HG03558 (cell line): ENCODE data around the gene TTC28.
"Not testable (repeated sequence)": the region's sequence is repeated elsewhere in the genome, so short reads cannot be mapped to it uniquely, and the experiment has no call there.

Experiments used
- ATAC-seq: cut with Tn5 transposase; IDR thresholded peaks from one replicate; pipeline ENCODE4 v1.9.1; 2021; ENCODE audit warnings: moderate number of reproducible peaks; ENCODE audit not compliant: unreplicated experiment; ENCODE audit errors: extremely low read depth

Gene TTC28

DNA sequence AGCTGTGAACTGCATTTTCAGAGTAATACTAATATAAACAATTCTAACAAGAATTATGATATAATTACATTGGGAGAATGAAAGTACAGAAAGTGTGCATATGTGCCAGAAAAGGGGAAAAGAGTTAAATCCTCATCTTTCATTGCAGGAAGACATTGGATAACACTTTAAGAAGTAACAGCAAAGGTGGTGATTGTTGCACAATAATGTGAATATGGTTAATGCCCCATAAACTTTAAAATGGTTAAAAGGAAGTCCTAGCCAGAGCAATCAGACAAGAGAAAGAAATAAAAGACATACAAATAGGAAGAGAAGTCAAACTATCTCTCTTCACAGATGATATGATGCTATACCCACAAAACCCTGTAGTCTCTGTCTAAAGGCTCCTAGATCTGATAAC, 111.5 kb downstream of the TTC28 start:
- ATAC-seq: no peak

DNA sequence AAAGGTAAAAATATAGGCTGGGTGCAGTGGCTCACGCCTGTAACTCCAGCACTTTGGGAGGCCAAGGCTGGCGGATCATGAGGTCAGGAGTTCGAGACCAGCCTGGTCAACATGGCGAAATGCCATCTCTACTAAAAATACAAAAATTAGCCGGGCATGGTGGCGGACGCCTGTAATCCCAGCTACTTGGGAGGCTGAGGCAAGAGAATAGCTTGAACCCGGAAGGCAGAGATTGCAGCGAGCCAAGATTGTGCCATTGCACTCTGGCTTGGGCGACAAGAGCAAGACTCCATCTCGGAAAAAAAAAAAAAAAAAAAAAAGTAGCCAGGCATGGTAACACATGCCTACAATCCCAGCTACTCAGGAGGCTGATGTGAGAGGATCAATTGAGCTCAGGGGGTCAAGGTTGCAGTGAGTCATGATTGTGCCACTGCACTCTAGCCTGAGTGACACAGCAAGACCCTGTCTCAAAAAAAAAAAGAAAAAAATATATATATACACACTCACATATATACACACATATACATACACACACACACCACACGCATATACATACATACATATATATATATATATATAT, 112.6 kb downstream of the TTC28 start:
- not testable (repeated sequence) for ATAC-seq

DNA sequence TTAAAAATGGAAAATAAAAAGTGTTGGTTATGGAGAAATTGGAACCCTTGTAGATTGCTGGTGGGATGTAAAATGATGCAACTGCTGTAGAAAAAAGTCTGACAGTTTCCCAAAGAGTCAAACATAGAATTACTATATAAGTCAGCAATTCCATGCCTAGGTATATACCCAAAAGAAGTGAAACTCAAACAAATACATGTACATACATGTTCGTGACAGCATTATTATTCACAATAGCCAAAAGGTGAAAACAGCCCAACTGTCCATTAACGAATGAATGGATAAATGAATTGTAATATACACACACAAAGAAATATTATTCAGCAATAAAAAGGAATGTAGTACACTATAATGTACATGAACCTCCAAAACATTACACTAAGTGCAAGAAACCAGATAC, 116.0 kb downstream of the TTC28 start:
- no peak for ATAC-seq

GRCh38 chr22:28562324-28562723, 117.3 kb downstream of the TTC28 start:
- no peak for ATAC-seq

DNA sequence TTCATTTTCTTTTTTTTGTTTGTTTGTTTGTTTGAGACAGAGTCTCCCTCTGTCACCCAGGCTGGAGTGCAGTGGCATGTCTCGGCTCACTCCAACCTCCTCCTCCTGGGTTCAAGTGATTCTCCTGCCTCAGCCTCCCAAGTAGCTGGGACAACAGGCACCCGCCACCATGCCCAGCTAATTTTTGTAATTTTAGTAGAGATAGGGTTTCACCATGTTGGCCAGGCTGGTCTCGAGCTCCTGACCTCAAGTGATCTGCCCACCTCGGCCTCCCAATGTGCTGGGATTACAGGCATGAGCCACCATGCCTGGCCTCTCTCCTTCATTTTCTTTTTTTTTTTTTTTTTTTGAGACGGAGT, 118.9 kb downstream of the TTC28 start:
- not testable (repeated sequence) for ATAC-seq

- ATAC-seq: no peak
Observed at GRCh38 chr22:28560046-28560742, 119.4 kb downstream of the TTC28 start.

DNA sequence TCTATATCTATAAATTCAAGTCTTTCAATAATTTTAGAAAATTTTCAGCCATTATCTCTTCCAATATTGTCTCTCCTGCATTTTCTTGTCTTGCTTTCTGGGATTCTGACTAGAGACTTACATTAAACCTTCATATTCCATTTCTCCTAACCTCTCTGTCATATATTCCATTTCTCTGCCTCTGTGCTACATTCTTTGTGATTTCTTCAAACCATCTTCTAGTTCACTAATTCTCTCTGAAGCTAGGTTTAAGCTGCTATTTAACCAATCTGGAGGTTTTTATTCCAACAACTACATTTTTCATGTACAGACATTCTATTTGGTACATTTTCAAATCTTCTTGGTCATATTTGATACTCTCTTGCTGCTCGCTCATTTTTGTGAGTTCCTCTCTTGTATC, 122.5 kb downstream of the TTC28 start:
- ATAC-seq: no peak

DNA sequence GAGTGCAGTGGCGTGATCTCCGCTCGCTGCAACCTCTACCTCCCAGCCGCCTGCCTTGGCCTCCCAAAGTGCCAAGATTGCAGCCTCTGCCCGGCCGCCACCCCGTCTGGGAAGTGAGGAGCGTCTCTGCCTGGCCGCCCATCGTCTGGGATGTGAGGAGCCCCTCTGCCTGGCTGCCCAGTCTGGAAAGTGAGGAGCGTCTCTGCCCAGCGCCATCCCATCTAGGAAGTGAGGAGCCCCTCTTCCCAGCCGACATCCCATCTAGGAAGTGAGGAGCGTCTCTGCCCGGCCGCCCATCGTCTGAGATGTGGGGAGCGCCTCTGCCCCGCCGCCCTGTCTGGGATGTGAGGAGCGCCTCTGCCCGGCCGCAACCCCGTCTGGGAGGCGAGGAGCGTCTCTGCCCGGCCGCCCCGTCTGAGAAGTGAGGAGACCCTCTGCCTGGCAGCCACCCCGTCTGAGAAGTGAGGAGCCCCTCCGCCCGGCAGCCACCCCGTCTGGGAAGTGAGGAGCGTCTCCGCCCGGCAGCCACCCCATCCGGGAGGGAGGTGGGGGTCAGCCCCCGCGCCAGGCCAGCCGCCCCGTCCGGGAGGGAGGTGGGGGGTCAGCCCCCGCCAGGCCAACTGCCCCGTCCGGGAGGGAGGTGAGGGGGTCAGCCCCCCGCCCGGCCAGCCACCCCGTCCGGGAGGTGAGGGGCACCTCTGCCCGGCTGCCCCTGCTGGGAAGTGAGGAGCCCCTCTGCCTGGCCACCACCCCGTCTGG, 126.4 kb downstream of the TTC28 start:
- ATAC-seq: not testable (repeated sequence)

- ATAC-seq: no peak
Observed at GRCh38 chr22:28548406-28548805, 131.2 kb downstream of the TTC28 start.

- ATAC-seq: no peak
Observed at GRCh38 chr22:28547132-28547842, 132.4 kb downstream of the TTC28 start.

DNA sequence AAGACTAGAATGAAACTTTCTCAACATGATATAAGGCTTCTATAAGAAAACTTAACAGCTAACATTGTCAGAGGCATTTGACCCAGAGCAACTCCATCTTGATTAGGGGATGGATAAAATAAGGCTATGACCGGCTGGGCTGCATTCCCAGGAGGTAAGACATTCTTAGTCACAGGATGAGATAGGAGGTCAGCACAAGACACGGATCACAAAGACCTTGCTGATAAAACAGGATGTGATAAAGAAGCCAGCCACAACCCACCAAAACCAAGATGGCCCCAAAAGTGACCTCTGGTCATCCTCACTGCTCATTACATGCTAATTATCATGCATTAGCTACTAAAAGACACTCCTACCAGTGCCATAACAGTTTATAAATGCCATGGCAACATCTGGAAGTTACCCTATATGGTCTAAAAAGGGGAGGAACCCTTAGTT, 135.2 kb downstream of the TTC28 start:
- ATAC-seq: no peak

DNA sequence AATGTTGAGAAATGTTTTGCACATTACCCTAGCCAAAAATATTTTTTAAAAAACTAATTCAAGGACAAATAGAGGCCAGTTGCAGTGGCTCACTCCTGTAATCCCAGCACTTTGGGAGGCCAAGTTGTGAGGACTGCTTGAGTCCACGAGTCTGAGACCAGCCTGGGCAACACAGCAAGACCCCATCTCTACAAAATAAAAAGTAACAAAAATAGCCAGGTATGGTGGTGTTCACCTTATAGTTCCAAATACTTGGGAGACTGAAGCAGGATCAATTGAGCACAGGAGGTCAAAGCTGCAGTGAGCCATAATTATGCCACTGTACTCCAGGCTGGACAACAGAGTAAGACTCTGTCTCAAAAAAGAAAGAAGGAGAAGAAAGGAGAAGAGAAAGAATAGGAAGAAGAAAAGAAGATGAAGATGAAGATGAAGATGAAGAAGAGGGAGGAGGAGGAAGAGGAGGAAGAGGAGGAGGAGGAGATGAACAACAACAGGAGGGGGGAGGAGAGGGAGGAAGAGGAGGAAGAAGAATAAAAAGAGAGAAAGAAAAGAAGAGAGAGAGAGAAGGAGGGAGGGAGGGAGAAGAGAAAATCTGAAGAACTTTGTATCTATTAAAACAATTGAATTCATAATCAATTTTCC, 136.5 kb downstream of the TTC28 start:
- no peak for ATAC-seq

- no peak for ATAC-seq
Observed at GRCh38 chr22:28541137-28541536, 138.5 kb downstream of the TTC28 start.

- no peak for ATAC-seq
Observed at GRCh38 chr22:28538922-28539321, 140.7 kb downstream of the TTC28 start.

DNA sequence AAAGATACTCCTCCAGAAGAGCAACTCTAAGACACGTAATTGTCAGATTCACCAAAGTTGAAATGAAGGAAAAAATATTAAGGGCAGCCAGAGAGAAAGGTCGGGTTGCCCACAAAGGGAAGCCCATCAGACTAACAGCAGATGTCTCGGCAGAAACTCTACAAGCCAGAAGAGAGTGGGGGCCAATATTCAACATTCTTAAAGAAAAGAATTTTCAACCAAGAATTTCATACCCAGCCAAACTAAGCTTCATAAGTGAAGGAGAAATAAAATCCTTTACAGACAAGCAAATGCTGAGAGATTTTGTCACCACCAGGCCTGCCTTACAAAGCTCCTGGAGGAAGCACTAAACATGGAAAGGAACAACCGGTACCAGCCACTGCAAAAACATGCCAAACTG, 149.1 kb downstream of the TTC28 start:
- ATAC-seq: not testable (repeated sequence)

DNA sequence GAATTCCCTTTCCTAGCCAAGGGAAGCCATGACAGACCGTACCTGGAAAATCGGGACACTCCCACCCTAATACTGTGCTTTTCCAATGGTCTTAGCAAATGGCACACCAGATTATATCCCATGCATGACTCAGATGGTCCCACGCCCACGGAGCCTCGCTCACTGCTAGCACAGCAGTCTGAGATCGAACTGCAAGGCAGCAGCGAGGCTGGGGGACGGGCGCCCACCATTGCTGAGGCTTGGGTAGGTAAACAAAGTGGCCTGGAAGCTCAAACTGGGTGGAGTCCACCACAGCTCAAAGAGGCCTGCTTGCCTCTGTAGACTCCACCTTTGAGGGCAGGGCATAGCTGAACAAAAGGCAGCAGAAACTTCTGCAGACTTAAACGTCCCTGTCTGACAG, 150.5 kb downstream of the TTC28 start:
- ATAC-seq: not testable (repeated sequence)

GRCh38 chr22:28521451-28521850, 158.2 kb downstream of the TTC28 start:
- no peak for ATAC-seq

DNA sequence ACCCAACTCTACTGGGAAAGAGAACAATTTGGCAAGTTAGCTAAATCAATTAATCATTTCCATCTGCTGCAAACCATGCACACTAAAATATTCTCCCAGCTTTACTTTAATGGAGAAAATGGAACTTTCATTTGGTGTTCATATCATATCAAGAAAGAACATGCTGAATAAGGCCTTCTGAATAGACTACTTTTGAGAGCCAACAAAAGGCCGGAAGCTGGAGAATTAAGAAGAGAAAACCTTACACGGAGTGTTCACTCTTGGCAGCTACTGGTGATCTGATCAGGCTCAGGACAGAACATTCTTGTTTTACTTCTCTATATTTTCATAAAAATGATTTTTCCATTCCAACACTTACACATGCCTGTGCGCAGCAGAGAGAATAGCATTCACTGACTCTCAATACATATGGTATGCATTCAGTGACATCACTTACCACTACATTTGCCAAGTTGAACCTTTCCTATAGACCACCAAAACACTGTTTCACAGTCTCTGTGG, 165.3 kb downstream of the TTC28 start:
- no peak for ATAC-seq

DNA sequence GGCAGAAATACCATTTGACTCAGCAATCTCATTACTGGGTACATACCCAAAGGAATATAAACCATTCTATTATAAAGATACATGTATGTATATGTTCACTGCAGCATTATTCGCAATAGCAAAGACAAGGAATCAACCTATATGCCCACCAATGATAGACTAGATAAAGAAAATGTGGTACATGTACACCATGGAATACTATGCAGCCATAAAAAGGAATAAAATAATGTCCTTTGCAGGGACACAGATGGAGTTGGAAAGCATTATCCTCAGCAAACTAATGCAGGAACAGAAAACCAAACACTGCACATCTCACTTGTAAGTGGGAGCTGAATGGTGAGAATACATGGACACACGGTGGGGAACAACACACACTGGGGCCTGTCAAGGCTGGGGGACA, 167.3 kb downstream of the TTC28 start:
- not testable (repeated sequence) for ATAC-seq

DNA sequence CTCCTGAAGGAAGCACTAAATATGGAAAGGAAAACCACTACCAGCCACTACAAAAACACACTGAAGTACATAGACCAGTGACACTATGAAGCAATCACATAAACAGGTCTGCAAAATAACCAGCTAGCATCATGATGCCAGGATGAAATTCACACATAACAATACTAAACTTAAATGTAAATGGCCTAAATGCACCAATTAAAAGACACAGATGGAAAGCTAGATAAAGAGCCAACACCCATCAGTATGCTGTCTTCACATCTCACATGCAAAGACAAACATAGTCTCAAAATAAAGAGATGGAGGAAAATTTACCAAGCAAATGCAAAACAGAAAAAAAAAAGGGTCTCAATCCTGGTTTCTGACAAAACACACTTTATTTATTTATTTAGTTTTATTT, 171.7 kb downstream of the TTC28 start:
- ATAC-seq: no peak
